ENCODE measurements around the gene MAP3K7. TPM values are rescaled to one million over a fixed set of nuclear protein-coding genes. Genes with fewer than 3 reads are reported as not detected.

MAP3K7 gene
- total and polyA plus RNA-seq, 11 donors, result 9.6 to 26.1 (median 18.0) TPM

DNA sequence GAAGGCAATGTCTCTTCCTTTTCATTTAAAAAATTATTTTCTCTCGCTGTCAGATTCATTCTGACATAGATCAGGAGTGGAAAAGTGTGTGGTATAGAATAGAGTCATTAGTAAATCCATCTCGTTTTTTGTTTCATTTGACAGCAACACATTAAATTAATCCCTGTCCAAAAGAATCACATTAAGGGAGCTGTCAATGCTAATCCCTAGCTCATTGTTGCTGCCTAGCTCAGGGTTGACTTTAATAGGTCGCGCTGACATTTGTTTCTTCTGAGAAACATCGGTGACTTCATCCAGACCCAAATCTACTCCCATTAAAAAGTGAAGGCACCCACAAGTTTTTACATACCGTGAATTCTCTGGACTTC, 25.4 kb upstream of the MAP3K7 start:
- Histone ChIP-seq H3K9me3 (no peaks in the 10 kb centered on the region), H3K27ac (no peak overlapping the region), H3K4me1 (peaks cover 0 to 15% (median 6%) of the 10 kb centered on the region in 12 donors), H3K4me3 (no peak overlapping the region), H3K36me3 (no peaks in the 10 kb centered on the region), H3K27me3 (peaks cover 0 to 57% (median 3%) of the 10 kb centered on the region in 9 donors)
- no peak for TF ChIP-seq POLR2A (IDR thresholded peaks at IDR 0.05)
- TF ChIP-seq, protein P1, sequence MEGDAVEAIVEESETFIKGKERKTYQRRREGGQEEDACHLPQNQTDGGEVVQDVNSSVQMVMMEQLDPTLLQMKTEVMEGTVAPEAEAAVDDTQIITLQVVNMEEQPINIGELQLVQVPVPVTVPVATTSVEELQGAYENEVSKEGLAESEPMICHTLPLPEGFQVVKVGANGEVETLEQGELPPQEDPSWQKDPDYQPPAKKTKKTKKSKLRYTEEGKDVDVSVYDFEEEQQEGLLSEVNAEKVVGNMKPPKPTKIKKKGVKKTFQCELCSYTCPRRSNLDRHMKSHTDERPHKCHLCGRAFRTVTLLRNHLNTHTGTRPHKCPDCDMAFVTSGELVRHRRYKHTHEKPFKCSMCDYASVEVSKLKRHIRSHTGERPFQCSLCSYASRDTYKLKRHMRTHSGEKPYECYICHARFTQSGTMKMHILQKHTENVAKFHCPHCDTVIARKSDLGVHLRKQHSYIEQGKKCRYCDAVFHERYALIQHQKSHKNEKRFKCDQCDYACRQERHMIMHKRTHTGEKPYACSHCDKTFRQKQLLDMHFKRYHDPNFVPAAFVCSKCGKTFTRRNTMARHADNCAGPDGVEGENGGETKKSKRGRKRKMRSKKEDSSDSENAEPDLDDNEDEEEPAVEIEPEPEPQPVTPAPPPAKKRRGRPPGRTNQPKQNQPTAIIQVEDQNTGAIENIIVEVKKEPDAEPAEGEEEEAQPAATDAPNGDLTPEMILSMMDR (IDR thresholded peaks at IDR 0.05), result no peak
- ATAC-seq (no peak), DNase-seq (no peak)
- intact Hi-C loops (cut with DNase I), result no loop called here
- 81 to 85% (median 83%) methylated on average over 6 of the region's 6 CpGs for WGBS, 4 donors

DNA sequence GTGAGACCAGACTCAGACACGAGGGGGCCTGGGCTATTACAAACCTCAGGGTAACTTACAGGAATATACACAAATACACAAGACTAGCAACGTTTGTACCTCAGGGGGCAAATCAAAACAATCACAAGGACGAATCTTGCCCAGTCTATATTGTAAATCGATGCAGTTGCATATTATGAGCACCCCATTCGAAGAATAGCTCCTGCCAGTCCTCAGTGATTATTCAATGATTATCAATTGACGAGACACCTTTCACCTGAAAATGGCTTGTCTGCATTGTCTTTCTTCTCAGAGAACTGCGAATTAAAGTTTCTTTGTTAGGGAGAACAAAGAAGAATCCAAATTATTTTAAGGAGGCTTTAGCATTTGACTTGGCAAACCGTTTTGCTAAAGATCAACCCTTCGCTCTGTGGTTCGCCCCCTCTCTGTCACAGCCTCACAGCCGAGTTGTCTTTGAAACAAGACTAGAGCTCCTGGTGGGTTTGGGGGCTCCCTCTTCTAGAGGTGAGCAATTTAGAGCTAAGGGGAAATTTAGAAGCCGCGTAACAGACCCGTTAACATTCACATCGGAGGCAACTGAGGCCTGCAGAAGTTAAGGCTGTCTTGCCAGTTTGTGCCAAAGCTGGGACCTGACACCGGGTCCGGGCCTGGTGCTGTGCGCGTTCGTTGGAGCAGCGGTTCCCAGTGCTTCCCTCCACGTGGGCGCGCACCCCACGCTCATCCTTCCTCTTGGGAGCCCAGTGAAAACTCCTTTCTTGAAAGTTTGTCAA, 24.9 kb upstream of the MAP3K7 start:
- H3K4me1 ChIP-seq, result peaks cover 0 to 15% (median 6%) of the 10 kb centered on the region in 12 donors
- peaks cover 0 to 57% (median 3%) of the 10 kb centered on the region in 9 donors for H3K27me3 ChIP-seq
- no peaks in the 10 kb centered on the region for H3K36me3 ChIP-seq
- H3K9me3 ChIP-seq, result no peaks in the 10 kb centered on the region
- intact Hi-C loops (cut with DNase I), result no loop called here
- TF ChIP-seq, protein P1 (IDR thresholded peaks at IDR 0.05), result peak in 2 of 12 donors; percentile 5 to 29
- TF ChIP-seq POLR2A (IDR thresholded peaks at IDR 0.05), result no peak
- ATAC-seq (no peak), DNase-seq (no peak)
- WGBS, 4 donors, result 61 to 72% (median 71%) methylated on average over 25 of the region's 25 CpGs
- H3K27ac ChIP-seq, result peak overlapping the region in 11 of 12 donors; percentile 4 to 88 (median 70)
- peak overlapping the region; percentile 21 to 71 (median 62) for H3K4me3 ChIP-seq

DNA sequence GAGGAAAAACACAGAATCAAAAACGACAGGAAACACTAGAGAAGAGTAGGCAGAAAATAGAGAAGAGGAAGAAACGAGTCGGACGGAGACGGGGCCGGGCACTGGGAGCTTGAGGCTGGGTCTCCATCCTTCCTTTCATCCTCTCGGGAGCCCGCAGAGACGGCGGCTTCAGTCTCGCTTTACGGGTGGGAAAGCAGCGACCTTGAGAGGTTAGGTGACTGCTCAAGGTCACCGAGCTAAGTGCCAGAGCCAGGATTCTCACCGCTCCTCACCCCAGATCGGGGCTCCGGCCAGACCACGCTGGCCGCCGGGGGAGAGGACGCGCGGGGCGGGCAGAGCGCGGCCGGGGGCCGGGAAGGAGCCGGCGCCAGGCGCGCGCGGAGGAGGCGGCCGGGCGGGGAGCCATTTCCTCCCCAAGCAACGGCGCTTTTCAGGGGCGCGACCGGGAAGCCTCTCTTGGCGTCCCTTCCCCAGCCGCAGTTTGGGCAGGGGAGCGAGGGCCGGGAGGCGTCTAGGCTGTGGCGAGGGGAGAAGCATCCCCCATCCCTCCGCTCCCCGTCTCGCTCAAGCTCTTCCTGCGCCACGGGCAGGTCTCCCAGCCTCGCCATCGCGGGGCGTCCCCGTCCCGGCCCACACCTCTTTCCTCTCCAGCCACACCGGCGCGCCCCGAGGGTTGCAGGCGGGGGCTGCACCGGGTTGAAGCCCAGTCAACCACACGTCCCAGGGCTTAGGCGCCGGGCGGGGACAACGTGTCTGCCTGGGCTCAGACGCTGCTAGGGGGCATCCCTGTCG, 24.1 kb upstream of the MAP3K7 start:
- Histone ChIP-seq H3K9me3 (no peaks in the 10 kb centered on the region), H3K27ac (peak overlapping the region; percentile 4 to 88 (median 68)), H3K27me3 (peaks cover 0 to 57% (median 3%) of the 10 kb centered on the region in 9 donors), H3K4me3 (peak overlapping the region; percentile 21 to 71 (median 62)), H3K36me3 (no peaks in the 10 kb centered on the region), H3K4me1 (peaks cover 0 to 15% (median 6%) of the 10 kb centered on the region in 12 donors)
- DNase-seq, result peak; percentile 42 to 76 (median 55)
- intact Hi-C loops (cut with DNase I), result no loop called here
- TF ChIP-seq, protein P1 (IDR thresholded peaks at IDR 0.05), result peak in 2 of 12 donors; percentile 15 to 25
- TF ChIP-seq POLR2A (IDR thresholded peaks at IDR 0.05), result no peak
- peak in 3 of 4 donors; percentile 84 to 93 (median 87) for ATAC-seq
- WGBS, 4 donors, result 1 to 2% (median 1%) methylated on average over 28 to 72 of the region's 72 CpGs

DNA sequence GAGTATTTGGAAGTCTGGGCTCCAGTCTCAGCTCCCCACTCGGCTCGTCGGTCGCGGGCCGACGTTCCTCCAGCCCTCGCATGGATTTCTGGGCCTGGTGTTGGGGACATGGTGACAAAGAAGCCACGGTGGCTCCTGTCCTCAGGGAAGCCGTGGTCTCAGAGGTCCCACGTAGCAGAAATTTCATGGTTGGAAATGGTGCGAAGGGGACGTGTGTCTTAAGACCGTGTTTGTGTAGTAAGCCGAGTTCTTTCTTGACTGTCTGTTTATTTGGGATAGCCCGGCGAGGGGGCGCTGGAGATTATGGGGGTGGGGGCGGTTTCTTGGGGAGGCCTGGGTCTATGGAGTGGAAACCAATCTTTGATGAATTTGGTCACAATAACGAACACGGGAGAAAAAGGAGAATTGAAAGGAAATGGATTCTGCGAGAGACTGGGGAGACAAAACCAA, 23.5 kb upstream of the MAP3K7 start:
- peak in 2 of 4 donors; percentile 16 to 31 for ATAC-seq
- Histone ChIP-seq H3K4me1 (peaks cover 0 to 15% (median 6%) of the 10 kb centered on the region in 12 donors), H3K4me3 (peak overlapping the region; percentile 21 to 71 (median 62)), H3K27ac (peak overlapping the region in 10 of 12 donors; percentile 38 to 88 (median 70)), H3K27me3 (peaks cover 0 to 57% (median 3%) of the 10 kb centered on the region in 9 donors), H3K36me3 (no peaks in the 10 kb centered on the region), H3K9me3 (no peaks in the 10 kb centered on the region)
- WGBS, 4 donors, result 30 to 36% (median 32%) methylated on average over 22 of the region's 22 CpGs
- intact Hi-C loops (cut with DNase I), result no loop called here
- no peak for DNase-seq
- TF ChIP-seq, protein P1 (IDR thresholded peaks at IDR 0.05), result no peak
- no peak for TF ChIP-seq POLR2A (IDR thresholded peaks at IDR 0.05)
